Thoracic aorta (tissue), 2 donors: ENCODE results near the gene HPGDS. TPM values are rescaled to one million over a fixed set of nuclear protein-coding genes. Genes with fewer than 3 reads are reported as not detected.

Experiments
- ATAC-seq: fragments of 150-250 bp; one replicate; pipeline ENCODE4 v1.8.0; 2017; ENCODE audit warnings: low read depth; ENCODE audit not compliant: insufficient number of reproducible peaks, low FRiP score
- DNase-seq: peaks from one replicate; pipeline ENCODE4 v3.0.0-alpha.2; 2020; ENCODE audit warnings: low spot score
- H3K27ac ChIP-seq, 2 donors: fragments of 200-600 bp; sonication (generic); 1 replicate in 1 of 2; 2 replicates in 1 of 2; pipeline ENCODE4 v1.5.1; 2016; ENCODE audit warnings: mild to moderate bottlenecking in 2 of 2, moderate library complexity in 2 of 2
- H3K27me3 ChIP-seq: fragments of 200-600 bp; sonication (generic); replicated peaks from 2 replicates; pipeline ENCODE4 v1.6.0; 2016; ENCODE audit warnings: mild to moderate bottlenecking; ENCODE audit not compliant: insufficient read depth
- H3K36me3 ChIP-seq: fragments of 200-600 bp; sonication (generic); one replicate; pipeline ENCODE4 v1.5.1; 2016
- H3K4me1 ChIP-seq, 2 donors: fragments of 200-600 bp; sonication (generic); 1 replicate in 1 of 2; 2 replicates in 1 of 2; pipeline versions ENCODE4 v1.5.1 to v1.6.0; 2016; ENCODE audit warnings: low read depth in 2 of 2, mild to moderate bottlenecking in 1 of 2; ENCODE audit not compliant: control insufficient read depth in 1 of 2
- H3K4me3 ChIP-seq: fragments of 200-600 bp; sonication (generic); 2 replicates; pipeline ENCODE4 v1.5.1; 2016; ENCODE audit warnings: mild to moderate bottlenecking
- H3K9me3 ChIP-seq: fragments of 200-600 bp; sonication (generic); 2 replicates; pipeline ENCODE4 v1.5.1; 2016
- total RNA-seq, 2 donors: library from RNA; depleted of rRNA; stranded (reverse); fragments of >200 nt; gene quantifications; one replicate each; pipeline versions ENCODE4 v1.1.0 to v1.2.3, GENCODE V29; 2016
- TF ChIP-seq, protein P1 (sequence below): fragments of 200-600 bp; sonication (generic); IDR thresholded peaks from one replicate; pipeline ENCODE4 v1.5.1; 2019; ENCODE audit warnings: antibody characterized with exemption

Gene HPGDS
- total RNA-seq, 2 donors from 2014 or later, result 2.8 to 16.7 TPM

DNA sequence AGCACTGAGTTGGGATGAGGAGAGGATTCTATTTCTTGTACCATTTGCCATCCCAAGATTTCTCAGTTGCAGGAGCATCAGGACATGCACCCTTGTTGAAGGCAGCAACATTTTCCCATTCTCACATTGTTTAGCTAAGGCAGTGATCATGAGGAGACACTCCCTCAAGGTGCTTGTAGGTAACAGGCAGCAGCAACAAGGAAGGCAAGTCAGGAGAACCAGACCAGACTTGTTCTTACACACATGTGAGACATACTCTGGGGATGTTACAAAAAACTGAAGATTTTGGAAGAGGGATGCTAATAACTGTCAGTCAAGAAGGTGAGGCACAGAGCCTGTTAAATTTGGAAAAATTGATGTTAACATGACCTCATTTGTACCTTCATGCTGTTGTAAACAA is 15.5 kb upstream of the HPGDS start:
- TF ChIP-seq, protein P1, sequence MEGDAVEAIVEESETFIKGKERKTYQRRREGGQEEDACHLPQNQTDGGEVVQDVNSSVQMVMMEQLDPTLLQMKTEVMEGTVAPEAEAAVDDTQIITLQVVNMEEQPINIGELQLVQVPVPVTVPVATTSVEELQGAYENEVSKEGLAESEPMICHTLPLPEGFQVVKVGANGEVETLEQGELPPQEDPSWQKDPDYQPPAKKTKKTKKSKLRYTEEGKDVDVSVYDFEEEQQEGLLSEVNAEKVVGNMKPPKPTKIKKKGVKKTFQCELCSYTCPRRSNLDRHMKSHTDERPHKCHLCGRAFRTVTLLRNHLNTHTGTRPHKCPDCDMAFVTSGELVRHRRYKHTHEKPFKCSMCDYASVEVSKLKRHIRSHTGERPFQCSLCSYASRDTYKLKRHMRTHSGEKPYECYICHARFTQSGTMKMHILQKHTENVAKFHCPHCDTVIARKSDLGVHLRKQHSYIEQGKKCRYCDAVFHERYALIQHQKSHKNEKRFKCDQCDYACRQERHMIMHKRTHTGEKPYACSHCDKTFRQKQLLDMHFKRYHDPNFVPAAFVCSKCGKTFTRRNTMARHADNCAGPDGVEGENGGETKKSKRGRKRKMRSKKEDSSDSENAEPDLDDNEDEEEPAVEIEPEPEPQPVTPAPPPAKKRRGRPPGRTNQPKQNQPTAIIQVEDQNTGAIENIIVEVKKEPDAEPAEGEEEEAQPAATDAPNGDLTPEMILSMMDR, result no peak
- H3K4me3 ChIP-seq, result no peak overlapping the region
- H3K9me3 ChIP-seq, result no peaks in the 10 kb centered on the region
- no peak overlapping the region for H3K27ac ChIP-seq
- H3K27me3 ChIP-seq, result no peaks in the 10 kb centered on the region
- no peaks in the 10 kb centered on the region for H3K36me3 ChIP-seq
- DNase-seq, result no peak
- no peak for ATAC-seq
- H3K4me1 ChIP-seq, result no peaks in the 10 kb centered on the region

DNA sequence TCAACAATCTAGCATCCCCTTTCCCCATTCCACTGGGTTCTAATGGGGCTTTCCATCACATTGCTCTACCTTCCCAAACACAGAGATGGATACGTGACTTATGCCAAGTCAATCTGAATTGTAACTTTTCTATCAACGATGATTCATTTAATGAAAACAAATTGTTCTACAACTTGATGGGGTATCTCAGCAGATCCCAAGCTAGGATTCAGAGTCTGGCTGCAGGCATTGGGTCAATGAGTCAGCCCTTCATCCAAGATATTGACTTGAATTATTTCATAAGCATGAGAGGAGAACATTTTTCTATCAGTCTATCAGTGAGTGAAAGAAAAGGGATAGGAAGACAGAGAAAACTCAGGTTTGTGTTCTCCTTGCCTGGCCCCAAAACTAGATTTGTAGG is 15.0 kb upstream of the HPGDS start:
- Histone ChIP-seq H3K4me3 (no peak overlapping the region), H3K27ac (no peak overlapping the region), H3K4me1 (no peaks in the 10 kb centered on the region), H3K36me3 (no peaks in the 10 kb centered on the region), H3K9me3 (no peaks in the 10 kb centered on the region), H3K27me3 (no peaks in the 10 kb centered on the region)
- ATAC-seq (no peak), DNase-seq (no peak)
- TF ChIP-seq, protein P1, result no peak

- H3K9me3 ChIP-seq, result no peaks in the 10 kb centered on the region
- H3K27me3 ChIP-seq, result no peaks in the 10 kb centered on the region
- no peak for DNase-seq
- no peak overlapping the region for H3K4me3 ChIP-seq
- no peak for ATAC-seq
- no peaks in the 10 kb centered on the region for H3K4me1 ChIP-seq
- H3K27ac ChIP-seq, result no peak overlapping the region
- H3K36me3 ChIP-seq, result no peaks in the 10 kb centered on the region
- TF ChIP-seq, protein P1, result no peak
These were observed 13.8 kb upstream of the HPGDS start for GRCh38 chr4:94356444-94356843.

- ATAC-seq, result no peak
- no peak for DNase-seq
- H3K27me3 ChIP-seq, result no peaks in the 10 kb centered on the region
- no peaks in the 10 kb centered on the region for H3K36me3 ChIP-seq
- TF ChIP-seq, protein P1, result no peak
- H3K4me3 ChIP-seq, result no peak overlapping the region
- no peaks in the 10 kb centered on the region for H3K9me3 ChIP-seq
- H3K27ac ChIP-seq, result no peak overlapping the region
- H3K4me1 ChIP-seq, result no peaks in the 10 kb centered on the region
These were observed 11.8 kb upstream of the HPGDS start for GRCh38 chr4:94354474-94354896.

- Histone ChIP-seq H3K9me3 (no peaks in the 10 kb centered on the region), H3K27ac (no peak overlapping the region), H3K27me3 (no peaks in the 10 kb centered on the region), H3K4me1 (no peaks in the 10 kb centered on the region), H3K4me3 (no peak overlapping the region), H3K36me3 (no peaks in the 10 kb centered on the region)
- no peak for ATAC-seq
- TF ChIP-seq, protein P1, result no peak
- DNase-seq, result no peak
These were observed 10.4 kb upstream of the HPGDS start for GRCh38 chr4:94352996-94353395.
